GM21360 (cell line): ENCODE measurements around the gene RHOG.

Experiments used
- ATAC-seq: cut with Tn5 transposase; IDR thresholded peaks from one replicate; pipeline ENCODE4 v1.9.1; 2021; ENCODE audit warnings: mild to moderate bottlenecking, moderate library complexity; ENCODE audit not compliant: unreplicated experiment

RHOG gene

GRCh38 chr11:3781423-3781822, 59.3 kb downstream of the RHOG start:
- no peak for ATAC-seq
